ENCODE measurements around the gene FNDC3A.

- TF ChIP-seq CTCF (IDR thresholded peaks at IDR 0.05; ENCODE audit: low read length) (no peak), EZH2 (optimal IDR thresholded peaks at IDR 0.05; ENCODE audit: low read depth, low read length) (no peak), EZH2phosphoT487 (IDR thresholded peaks at IDR 0.05; ENCODE audit: low read length) (no peak)
These were observed 33.6 kb upstream of the FNDC3A start for GRCh38 chr13:48942131-48942530.

Data from MM.1S (cell line).